Glutamatergic neuron (in vitro differentiated cells): ENCODE data around the gene CNTNAP3B. TPM values are rescaled to one million over a fixed set of nuclear protein-coding genes. Genes with fewer than 3 reads are reported as not detected.
"Not testable (repeated sequence)": the region's sequence is repeated elsewhere in the genome, so short reads cannot be mapped to it uniquely, and the experiment has no call there.

Experiments used
- DNase-seq: peaks from one replicate; pipeline ENCODE4 v3.0.0; 2022
- H3K27ac Mint-ChIP-seq: one replicate; pipeline ENCODE4 v1.8.0; 2020; ENCODE audit warnings: mild to moderate bottlenecking, mixed read lengths, inconsistent platforms; ENCODE audit not compliant: unreplicated experiment
- H3K27me3 Mint-ChIP-seq: one replicate; pipeline ENCODE4 v1.8.0; 2020; ENCODE audit warnings: mild to moderate bottlenecking, moderate library complexity, mixed read lengths, inconsistent platforms; ENCODE audit not compliant: unreplicated experiment
- H3K36me3 Mint-ChIP-seq: one replicate; pipeline ENCODE4 v1.8.0; 2020; ENCODE audit warnings: mild to moderate bottlenecking, mixed read lengths, inconsistent platforms; ENCODE audit not compliant: unreplicated experiment
- H3K4me1 Mint-ChIP-seq: one replicate; pipeline ENCODE4 v1.8.0; 2020; ENCODE audit warnings: mild to moderate bottlenecking, low read depth, mixed read lengths, inconsistent platforms; ENCODE audit not compliant: unreplicated experiment
- H3K4me3 Mint-ChIP-seq: one replicate; pipeline ENCODE4 v1.8.0; 2020; ENCODE audit warnings: mild to moderate bottlenecking, mixed read lengths, inconsistent platforms; ENCODE audit not compliant: unreplicated experiment
- H3K9me3 Mint-ChIP-seq: one replicate; pipeline ENCODE4 v1.8.0; 2020; ENCODE audit warnings: mild to moderate bottlenecking, moderate library complexity, mixed read lengths, inconsistent platforms; ENCODE audit not compliant: unreplicated experiment
- total RNA-seq: library from RNA; stranded (reverse); fragmentation: NEBNext Ultra II Directional; extraction: Animal tissue kit (Norgen Biotek cat#: 25700); gene quantifications from one replicate; pipeline ENCODE4 v1.2.1, GENCODE V29; 2021; ENCODE audit not compliant: unreplicated experiment

Gene CNTNAP3B
- total RNA-seq, 1 donor from 2014 or later: 10.1 TPM

DNA sequence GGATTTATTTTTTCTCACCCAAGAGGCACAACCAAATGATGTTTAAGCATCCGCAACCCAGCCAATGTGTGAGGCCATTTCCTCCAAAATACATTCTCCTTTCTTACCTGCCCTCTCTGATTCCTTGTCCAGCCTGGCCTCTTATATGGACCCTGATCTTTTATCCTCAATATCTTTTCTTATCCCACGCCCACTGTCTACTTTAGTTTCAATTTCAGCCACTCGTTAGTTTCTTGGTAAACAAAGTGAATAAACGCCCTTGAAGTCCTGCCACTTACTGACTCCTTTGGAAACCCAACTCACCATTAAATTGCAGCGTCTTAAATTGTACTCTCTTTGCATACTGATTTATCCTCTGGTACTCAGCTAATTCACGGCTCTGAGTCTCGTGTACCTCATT is 281.4 kb downstream of the CNTNAP3B start:
- H3K4me1 Mint-ChIP-seq, H3K36me3 Mint-ChIP-seq, H3K9me3 Mint-ChIP-seq, DNase-seq, H3K27me3 Mint-ChIP-seq, H3K4me3 Mint-ChIP-seq, H3K27ac Mint-ChIP-seq: not testable (repeated sequence)

Other genes with a start within 250 kb of the CNTNAP3B start
- gene SPATA31A6, start 54.2 kb upstream of the CNTNAP3B start, total RNA-seq: not detected